Stimulated activated CD4-positive, alpha-beta T cell treated with anti-CD3 and anti-CD28 coated beads, TNF-alpha, amount 100 ng/mL, for 1 hour (primary cell): Measurements from ENCODE around the gene ARHGAP29.

Experiments used
- DNase-seq, 3 donors: peaks; one replicate each; pipeline ENCODE4 v3.0.0-alpha.2; 2020; ENCODE audit warnings: low read depth in 3 of 3, low spot score in 1 of 3

Gene ARHGAP29

GRCh38 chr1:94236630-94237290 lies 624 bp downstream of the ARHGAP29 start:
- DNase-seq = no peak

- DNase-seq = no peak
Observed at GRCh38 chr1:94236013-94236491, 1.3 kb downstream of the ARHGAP29 start.

GRCh38 chr1:94235189-94236012 lies 2.0 kb downstream of the ARHGAP29 start:
- no peak for DNase-seq

- no peak for DNase-seq
Observed at GRCh38 chr1:94234615-94235014, 2.8 kb downstream of the ARHGAP29 start.

- DNase-seq = no peak
Observed at GRCh38 chr1:94231746-94232145, 5.6 kb downstream of the ARHGAP29 start.

- DNase-seq = no peak
Observed at GRCh38 chr1:94230920-94231319, 6.5 kb downstream of the ARHGAP29 start.

GRCh38 chr1:94228640-94229375 lies 8.6 kb downstream of the ARHGAP29 start:
- no peak for DNase-seq

- DNase-seq = no peak
Observed at GRCh38 chr1:94227624-94228023, 9.8 kb downstream of the ARHGAP29 start.

GRCh38 chr1:94225845-94226244 lies 11.5 kb downstream of the ARHGAP29 start:
- no peak for DNase-seq

GRCh38 chr1:94218332-94218731 lies 19.1 kb downstream of the ARHGAP29 start:
- no peak for DNase-seq

- no peak for DNase-seq
Observed at GRCh38 chr1:94215955-94216354, 21.4 kb downstream of the ARHGAP29 start.

GRCh38 chr1:94209982-94210381 lies 27.4 kb downstream of the ARHGAP29 start:
- no peak for DNase-seq

- DNase-seq = no peak
Observed at GRCh38 chr1:94209425-94209824, 28.0 kb downstream of the ARHGAP29 start.

- no peak for DNase-seq
Observed at GRCh38 chr1:94207695-94208094, 29.7 kb downstream of the ARHGAP29 start.

GRCh38 chr1:94205639-94206038 lies 31.7 kb downstream of the ARHGAP29 start:
- no peak for DNase-seq

- DNase-seq = no peak
Observed at GRCh38 chr1:94202241-94202640, 35.1 kb downstream of the ARHGAP29 start.

- no peak for DNase-seq
Observed at GRCh38 chr1:94199398-94199797, 38.0 kb downstream of the ARHGAP29 start.

GRCh38 chr1:94194079-94194865 lies 43.1 kb downstream of the ARHGAP29 start:
- DNase-seq = no peak

GRCh38 chr1:94193128-94193527 lies 44.3 kb downstream of the ARHGAP29 start:
- DNase-seq = no peak

GRCh38 chr1:94191216-94191615 lies 46.2 kb downstream of the ARHGAP29 start:
- DNase-seq = no peak

GRCh38 chr1:94186946-94187345 lies 50.4 kb downstream of the ARHGAP29 start:
- DNase-seq = no peak
